HFFc6 (cell line): ENCODE measurements around the gene PRKCH. TPM values are rescaled to one million over a fixed set of nuclear protein-coding genes. Genes with fewer than 3 reads are reported as not detected.

Source experiments
- DNase-seq: peaks from one replicate; pipeline ENCODE4 v3.0.0-alpha.2; 2018
- H3K27ac Mint-ChIP-seq: 2 replicates; pipeline ENCODE4 v1.8.0; 2020; ENCODE audit warnings: mild to moderate bottlenecking, mixed read lengths
- H3K27me3 Mint-ChIP-seq: 2 replicates; pipeline ENCODE4 v1.8.0; 2021; ENCODE audit warnings: mild to moderate bottlenecking, moderate library complexity, mixed read lengths; ENCODE audit not compliant: insufficient read depth
- H3K36me3 Mint-ChIP-seq: 2 replicates; pipeline ENCODE4 v1.8.0; 2021; ENCODE audit warnings: low read depth, mixed read lengths
- H3K4me1 Mint-ChIP-seq: 2 replicates; pipeline ENCODE4 v1.8.0; 2020; ENCODE audit warnings: low read depth, mixed read lengths
- H3K4me3 Mint-ChIP-seq: 2 replicates; pipeline ENCODE4 v1.8.0; 2020; ENCODE audit warnings: mild to moderate bottlenecking, moderate library complexity, mixed read lengths
- H3K9me3 Mint-ChIP-seq: 2 replicates; pipeline ENCODE4 v1.8.0; 2020; ENCODE audit warnings: mild to moderate bottlenecking, mixed read lengths
- total RNA-seq, 6 experiments: library from RNA; stranded (reverse); fragmentation: NEBNext Ultra II Directional; extraction: Animal tissue kit (Norgen Biotek cat#: 25700); gene quantifications; 2 replicates in 1 of 6; 3 replicates in 5 of 6; pipeline ENCODE4 v1.2.3, GENCODE V29; 2021
- TF ChIP-seq, protein P1 (sequence below): fragments of 200-600 bp; sonication (generic); IDR thresholded peaks from 2 replicates; pipeline ENCODE4 v1.5.0; 2021; ENCODE audit warnings: antibody characterized with exemption, mild to moderate bottlenecking

Gene PRKCH
- total RNA-seq, 6 experiments from 2014 or later: 0.17 to 1.2 (median 0.35) TPM

GRCh38 chr14:61391119-61391518 lies 69.7 kb downstream of the PRKCH start:
- no peaks in the 10 kb centered on the region for H3K36me3 Mint-ChIP-seq
- TF ChIP-seq, protein P1, sequence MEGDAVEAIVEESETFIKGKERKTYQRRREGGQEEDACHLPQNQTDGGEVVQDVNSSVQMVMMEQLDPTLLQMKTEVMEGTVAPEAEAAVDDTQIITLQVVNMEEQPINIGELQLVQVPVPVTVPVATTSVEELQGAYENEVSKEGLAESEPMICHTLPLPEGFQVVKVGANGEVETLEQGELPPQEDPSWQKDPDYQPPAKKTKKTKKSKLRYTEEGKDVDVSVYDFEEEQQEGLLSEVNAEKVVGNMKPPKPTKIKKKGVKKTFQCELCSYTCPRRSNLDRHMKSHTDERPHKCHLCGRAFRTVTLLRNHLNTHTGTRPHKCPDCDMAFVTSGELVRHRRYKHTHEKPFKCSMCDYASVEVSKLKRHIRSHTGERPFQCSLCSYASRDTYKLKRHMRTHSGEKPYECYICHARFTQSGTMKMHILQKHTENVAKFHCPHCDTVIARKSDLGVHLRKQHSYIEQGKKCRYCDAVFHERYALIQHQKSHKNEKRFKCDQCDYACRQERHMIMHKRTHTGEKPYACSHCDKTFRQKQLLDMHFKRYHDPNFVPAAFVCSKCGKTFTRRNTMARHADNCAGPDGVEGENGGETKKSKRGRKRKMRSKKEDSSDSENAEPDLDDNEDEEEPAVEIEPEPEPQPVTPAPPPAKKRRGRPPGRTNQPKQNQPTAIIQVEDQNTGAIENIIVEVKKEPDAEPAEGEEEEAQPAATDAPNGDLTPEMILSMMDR: no peak
- no peak overlapping the region for H3K4me3 Mint-ChIP-seq
- no peak for DNase-seq
- no peaks in the 10 kb centered on the region for H3K9me3 Mint-ChIP-seq
- H3K4me1 Mint-ChIP-seq: peaks cover 9% of the 10 kb centered on the region
- H3K27ac Mint-ChIP-seq: no peak overlapping the region
- peaks cover 13% of the 10 kb centered on the region; the same call in 1 of the 2 replicates for H3K27me3 Mint-ChIP-seq

DNA sequence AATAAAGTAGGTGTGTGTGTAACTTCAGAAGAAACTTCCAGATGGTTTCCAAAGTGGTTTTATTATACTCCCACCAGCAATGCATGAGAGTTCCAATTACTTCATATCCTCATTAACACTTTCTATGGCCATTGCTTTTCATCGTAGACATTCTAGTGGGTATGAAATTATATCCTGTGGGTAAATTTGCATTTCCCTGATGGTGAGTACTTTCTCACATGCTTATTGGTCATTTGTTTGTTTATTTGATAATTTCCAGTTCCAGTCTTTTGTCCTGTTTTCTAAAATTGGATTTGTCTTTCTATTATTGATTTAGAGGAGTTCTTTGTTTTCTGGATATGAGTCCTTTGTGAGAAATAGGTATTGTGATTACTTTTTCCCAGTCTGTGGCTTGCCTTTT lies 70.9 kb downstream of the PRKCH start:
- Mint-ChIP-seq H3K36me3 (no peaks in the 10 kb centered on the region), H3K27me3 (peaks cover 17% of the 10 kb centered on the region; the same call in 1 of the 2 replicates), H3K27ac (no peak overlapping the region), H3K4me1 (peaks cover 9% of the 10 kb centered on the region), H3K4me3 (no peak overlapping the region), H3K9me3 (no peaks in the 10 kb centered on the region)
- TF ChIP-seq, protein P1: no peak
- no peak for DNase-seq

- no peaks in the 10 kb centered on the region for H3K9me3 Mint-ChIP-seq
- no peaks in the 10 kb centered on the region for H3K4me1 Mint-ChIP-seq
Measured at GRCh38 chr14:61394542-61394941, 73.2 kb downstream of the PRKCH start.

GRCh38 chr14:61395115-61395725 lies 73.8 kb downstream of the PRKCH start:
- no peaks in the 10 kb centered on the region for H3K4me1 Mint-ChIP-seq
- H3K4me3 Mint-ChIP-seq: no peak overlapping the region
- peaks cover 19% of the 10 kb centered on the region; the same call in 1 of the 2 replicates for H3K27me3 Mint-ChIP-seq
- no peak for DNase-seq
- H3K36me3 Mint-ChIP-seq: no peaks in the 10 kb centered on the region
- no peaks in the 10 kb centered on the region for H3K9me3 Mint-ChIP-seq
- H3K27ac Mint-ChIP-seq: no peak overlapping the region
- TF ChIP-seq, protein P1: no peak

More at GRCh38 chr14:61394542-61394941, 73.2 kb downstream of the PRKCH start:
- TF ChIP-seq, protein P1: no peak
- H3K27me3 Mint-ChIP-seq: peaks cover 19% of the 10 kb centered on the region; the same call in 1 of the 2 replicates
- H3K4me3 Mint-ChIP-seq: no peak overlapping the region
- no peak for DNase-seq
- no peaks in the 10 kb centered on the region for H3K36me3 Mint-ChIP-seq
- no peak overlapping the region for H3K27ac Mint-ChIP-seq

- DNase-seq: no peak
- Mint-ChIP-seq H3K9me3 (no peaks in the 10 kb centered on the region), H3K27me3 (peaks cover 19% of the 10 kb centered on the region; the same call in 1 of the 2 replicates), H3K36me3 (no peaks in the 10 kb centered on the region), H3K4me3 (no peak overlapping the region), H3K27ac (no peak overlapping the region), H3K4me1 (no peaks in the 10 kb centered on the region)
- TF ChIP-seq, protein P1: no peak
Measured at GRCh38 chr14:61396279-61396678, 74.9 kb downstream of the PRKCH start.
